ENCODE results near the gene COG6.

The COG6 gene

GRCh38 chr13:39780711-39781110 lies 125.2 kb downstream of the COG6 start:
- DNase-seq (ENCODE audit: low spot score in 2 of 2) (no peak), ATAC-seq (replicated peaks; ENCODE audit: extremely low read depth, poor library complexity, severe bottlenecking) (no peak)
- peaks cover 1% of the 10 kb centered on the region for H3K36me3 Mint-ChIP-seq (ENCODE audit: insufficient read depth)
- H3K27ac Mint-ChIP-seq (ENCODE audit: low read depth) = no peak overlapping the region
- no peak overlapping the region for H3K4me3 Mint-ChIP-seq
- H3K9me3 Mint-ChIP-seq = no peaks in the 10 kb centered on the region
- H3K27me3 Mint-ChIP-seq = peaks cover 2% of the 10 kb centered on the region
- peaks cover 20% of the 10 kb centered on the region for H3K4me1 Mint-ChIP-seq

- ATAC-seq (replicated peaks; ENCODE audit: extremely low read depth, poor library complexity, severe bottlenecking) (no peak), DNase-seq (ENCODE audit: low spot score in 2 of 2) (no peak)
- Mint-ChIP-seq H3K27me3 (peaks cover 9% of the 10 kb centered on the region), H3K4me1 (peaks cover 20% of the 10 kb centered on the region), H3K27ac (ENCODE audit: low read depth) (no peak overlapping the region), H3K9me3 (no peaks in the 10 kb centered on the region), H3K36me3 (ENCODE audit: insufficient read depth) (peaks cover 1% of the 10 kb centered on the region), H3K4me3 (no peak overlapping the region)
Observed at GRCh38 chr13:39781381-39781780, 125.9 kb downstream of the COG6 start.

GRCh38 chr13:39783051-39783450 lies 127.6 kb downstream of the COG6 start:
- Mint-ChIP-seq H3K4me3 (no peak overlapping the region), H3K27ac (ENCODE audit: low read depth) (no peak overlapping the region), H3K4me1 (peaks cover 8% of the 10 kb centered on the region), H3K9me3 (no peaks in the 10 kb centered on the region), H3K36me3 (ENCODE audit: insufficient read depth) (no peaks in the 10 kb centered on the region), H3K27me3 (peaks cover 16% of the 10 kb centered on the region)
- no peak for DNase-seq (ENCODE audit: low spot score in 2 of 2)
- ATAC-seq (replicated peaks; ENCODE audit: extremely low read depth, poor library complexity, severe bottlenecking) = no peak

GRCh38 chr13:39784347-39784746 lies 128.9 kb downstream of the COG6 start:
- no peak overlapping the region for H3K27ac Mint-ChIP-seq (ENCODE audit: low read depth)
- peaks cover 2% of the 10 kb centered on the region for H3K4me1 Mint-ChIP-seq
- no peak for DNase-seq (ENCODE audit: low spot score in 2 of 2)
- H3K27me3 Mint-ChIP-seq = peaks cover 16% of the 10 kb centered on the region
- H3K9me3 Mint-ChIP-seq = peaks cover 3% of the 10 kb centered on the region
- ATAC-seq (replicated peaks; ENCODE audit: extremely low read depth, poor library complexity, severe bottlenecking) = no peak
- no peak overlapping the region for H3K4me3 Mint-ChIP-seq
- H3K36me3 Mint-ChIP-seq (ENCODE audit: insufficient read depth) = no peaks in the 10 kb centered on the region

GRCh38 chr13:39786091-39786490 lies 130.6 kb downstream of the COG6 start:
- peaks cover 6% of the 10 kb centered on the region for H3K9me3 Mint-ChIP-seq
- DNase-seq (ENCODE audit: low spot score in 2 of 2) (no peak), ATAC-seq (replicated peaks; ENCODE audit: extremely low read depth, poor library complexity, severe bottlenecking) (no peak)
- peaks cover 16% of the 10 kb centered on the region for H3K27me3 Mint-ChIP-seq
- H3K36me3 Mint-ChIP-seq (ENCODE audit: insufficient read depth) = no peaks in the 10 kb centered on the region
- no peaks in the 10 kb centered on the region for H3K4me1 Mint-ChIP-seq
- H3K27ac Mint-ChIP-seq (ENCODE audit: low read depth) = no peak overlapping the region
- no peak overlapping the region for H3K4me3 Mint-ChIP-seq

- H3K27me3 Mint-ChIP-seq = peaks cover 20% of the 10 kb centered on the region
- H3K4me3 Mint-ChIP-seq = no peak overlapping the region
- no peak for ATAC-seq (replicated peaks; ENCODE audit: extremely low read depth, poor library complexity, severe bottlenecking)
- no peaks in the 10 kb centered on the region for H3K4me1 Mint-ChIP-seq
- H3K9me3 Mint-ChIP-seq = peaks cover 6% of the 10 kb centered on the region
- H3K27ac Mint-ChIP-seq (ENCODE audit: low read depth) = no peak overlapping the region
- DNase-seq (ENCODE audit: low spot score in 2 of 2) = no peak
- no peaks in the 10 kb centered on the region for H3K36me3 Mint-ChIP-seq (ENCODE audit: insufficient read depth)
Observed at GRCh38 chr13:39787086-39787487, 131.6 kb downstream of the COG6 start.

GRCh38 chr13:39788102-39788501 lies 132.6 kb downstream of the COG6 start:
- H3K4me1 Mint-ChIP-seq = no peaks in the 10 kb centered on the region
- no peak for ATAC-seq (replicated peaks; ENCODE audit: extremely low read depth, poor library complexity, severe bottlenecking)
- no peak for DNase-seq (ENCODE audit: low spot score in 2 of 2)
- peaks cover 6% of the 10 kb centered on the region for H3K9me3 Mint-ChIP-seq
- no peak overlapping the region for H3K4me3 Mint-ChIP-seq
- no peak overlapping the region for H3K27ac Mint-ChIP-seq (ENCODE audit: low read depth)
- H3K27me3 Mint-ChIP-seq = peaks cover 30% of the 10 kb centered on the region
- no peaks in the 10 kb centered on the region for H3K36me3 Mint-ChIP-seq (ENCODE audit: insufficient read depth)

- DNase-seq (ENCODE audit: low spot score in 2 of 2) (no peak), ATAC-seq (replicated peaks; ENCODE audit: extremely low read depth, poor library complexity, severe bottlenecking) (no peak)
- H3K36me3 Mint-ChIP-seq (ENCODE audit: insufficient read depth) = no peaks in the 10 kb centered on the region
- H3K4me1 Mint-ChIP-seq = no peaks in the 10 kb centered on the region
- H3K27ac Mint-ChIP-seq (ENCODE audit: low read depth) = no peak overlapping the region
- peaks cover 6% of the 10 kb centered on the region for H3K9me3 Mint-ChIP-seq
- H3K4me3 Mint-ChIP-seq = no peak overlapping the region
- peaks cover 42% of the 10 kb centered on the region for H3K27me3 Mint-ChIP-seq
Observed at GRCh38 chr13:39789451-39789850, 134.0 kb downstream of the COG6 start.

All from central memory CD8-positive, alpha-beta T cell (primary cell).